SU-DHL-6 (cell line): Measurements from ENCODE around the gene MYH11.

Experiments
- H2AFZ ChIP-seq: fragments of 200-600 bp; sonication (generic); 2 replicates; pipeline ENCODE4 v1.6.1; 2014; ENCODE audit warnings: low read depth, mild to moderate bottlenecking, moderate library complexity, mixed read lengths, antibody characterized with exemption, low read length; ENCODE audit not compliant: severe bottlenecking
- H3F3A ChIP-seq: fragments of 200-600 bp; shearing (Covaris generic); 2 replicates; pipeline ENCODE4 v1.6.0; 2016; ENCODE audit warnings: antibody characterized with exemption, mild to moderate bottlenecking; ENCODE audit not compliant: insufficient read depth
- H3K27ac ChIP-seq: fragments of 200-600 bp; sonication (generic); 2 replicates; pipeline ENCODE4 v1.5.1; 2016; ENCODE audit warnings: low read depth, mild to moderate bottlenecking, low read length, moderate library complexity, mixed read lengths
- H3K27me3 ChIP-seq: fragments of 200-600 bp; sonication (generic), shearing (Covaris generic); 2 replicates; pipeline ENCODE4 v1.6.0; 2014; ENCODE audit warnings: mild to moderate bottlenecking, low read length
- H3K36me3 ChIP-seq: fragments of 200-600 bp; sonication (generic); 2 replicates; pipeline ENCODE4 v1.6.1; 2014; ENCODE audit warnings: mild to moderate bottlenecking, low read length, mixed read lengths
- H3K4me2 ChIP-seq: fragments of 300-600, 200-600 bp; shearing (Covaris generic), sonication (generic); 2 replicates; pipeline ENCODE4 v1.6.0; 2014; ENCODE audit warnings: low read length, low read depth, mild to moderate bottlenecking; ENCODE audit not compliant: poor library complexity, severe bottlenecking
- H3K4me3 ChIP-seq: fragments of 200-600 bp; sonication (generic); 2 replicates; pipeline ENCODE4 v1.5.1; 2014; ENCODE audit warnings: antibody characterized with exemption, low read length, mild to moderate bottlenecking, mixed read lengths; ENCODE audit not compliant: insufficient read depth, poor library complexity, severe bottlenecking
- H3K79me2 ChIP-seq: fragments of 200-600 bp; sonication (generic); 2 replicates; pipeline ENCODE4 v1.6.1; 2014; ENCODE audit warnings: mild to moderate bottlenecking, low read length, moderate library complexity; ENCODE audit not compliant: insufficient read depth
- H3K9ac ChIP-seq: fragments of 200-600 bp; sonication (generic); 2 replicates; pipeline ENCODE4 v1.7.0; 2014; ENCODE audit warnings: mild to moderate bottlenecking, low read length
- H3K9me2 ChIP-seq: fragments of 200-600 bp; sonication (generic); replicated peaks from 2 replicates; pipeline ENCODE4 v1.6.1; 2014; ENCODE audit warnings: low read length; ENCODE audit not compliant: insufficient read depth
- H3K9me3 ChIP-seq: fragments of 200-600 bp; sonication (generic); 2 replicates; pipeline ENCODE4 v1.6.1; 2014; ENCODE audit warnings: low read length, mixed read lengths; ENCODE audit not compliant: insufficient read depth
- H4K20me1 ChIP-seq: fragments of 200-600 bp; sonication (generic); 2 replicates; pipeline ENCODE4 v1.6.1; 2014; ENCODE audit warnings: low read depth, mild to moderate bottlenecking, antibody characterized with exemption, low read length, moderate library complexity, mixed read lengths
- EZH2phosphoT487 ChIP-seq: fragments of 200-600 bp; sonication (generic), shearing (Covaris generic); conservative IDR thresholded peaks from 2 replicates; pipeline ENCODE4 v1.6.1; 2018; ENCODE audit warnings: mild to moderate bottlenecking, antibody characterized with exemption, low read length, moderate library complexity, mixed read lengths
- TF ChIP-seq, protein P1 (sequence below): fragments of 200-600 bp; sonication (generic); IDR thresholded peaks from one replicate; pipeline ENCODE4 v1.5.1; 2017; ENCODE audit warnings: antibody characterized with exemption, mild to moderate bottlenecking, low read length, moderate library complexity; ENCODE audit not compliant: insufficient read depth, poor library complexity, severe bottlenecking

Gene MYH11

DNA sequence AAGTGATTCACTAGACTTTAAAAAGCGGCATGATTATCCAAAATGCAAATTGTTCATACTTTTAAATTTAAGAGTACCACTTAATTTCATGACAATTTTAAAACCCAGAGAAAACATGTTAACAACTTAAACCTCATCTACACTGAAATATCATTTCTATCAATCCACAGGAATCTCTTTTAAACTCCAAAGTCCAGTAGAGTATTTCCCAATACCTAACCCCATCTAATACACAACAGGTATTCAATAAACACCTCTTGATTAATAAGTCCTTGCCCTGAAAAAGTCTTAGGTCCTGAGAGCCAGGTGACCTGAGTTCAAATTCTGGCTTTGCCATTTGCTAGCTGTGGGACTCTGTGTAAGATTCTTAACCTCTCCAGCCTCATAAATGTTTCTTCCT, 16.9 kb upstream of the MYH11 start:
- Histone ChIP-seq H3K9me2 (no peaks in the 10 kb centered on the region), H4K20me1 (no peaks in the 10 kb centered on the region), H3K9me3 (no peaks in the 10 kb centered on the region), H3K79me2 (no peaks in the 10 kb centered on the region), H3K9ac (no peak overlapping the region), H3K36me3 (peaks cover 6% of the 10 kb centered on the region; the same call in 1 of the 2 replicates), H3K4me3 (no peak overlapping the region), H3K27me3 (no peaks in the 10 kb centered on the region), H3F3A (0 out of 2 replicates have a peak, but pooled peaks cover 3% of the 10 kb centered on the region), H3K4me2 (no peak overlapping the region), H3K27ac (no peak overlapping the region), H2AFZ (no peak overlapping the region)
- TF ChIP-seq, protein P1, sequence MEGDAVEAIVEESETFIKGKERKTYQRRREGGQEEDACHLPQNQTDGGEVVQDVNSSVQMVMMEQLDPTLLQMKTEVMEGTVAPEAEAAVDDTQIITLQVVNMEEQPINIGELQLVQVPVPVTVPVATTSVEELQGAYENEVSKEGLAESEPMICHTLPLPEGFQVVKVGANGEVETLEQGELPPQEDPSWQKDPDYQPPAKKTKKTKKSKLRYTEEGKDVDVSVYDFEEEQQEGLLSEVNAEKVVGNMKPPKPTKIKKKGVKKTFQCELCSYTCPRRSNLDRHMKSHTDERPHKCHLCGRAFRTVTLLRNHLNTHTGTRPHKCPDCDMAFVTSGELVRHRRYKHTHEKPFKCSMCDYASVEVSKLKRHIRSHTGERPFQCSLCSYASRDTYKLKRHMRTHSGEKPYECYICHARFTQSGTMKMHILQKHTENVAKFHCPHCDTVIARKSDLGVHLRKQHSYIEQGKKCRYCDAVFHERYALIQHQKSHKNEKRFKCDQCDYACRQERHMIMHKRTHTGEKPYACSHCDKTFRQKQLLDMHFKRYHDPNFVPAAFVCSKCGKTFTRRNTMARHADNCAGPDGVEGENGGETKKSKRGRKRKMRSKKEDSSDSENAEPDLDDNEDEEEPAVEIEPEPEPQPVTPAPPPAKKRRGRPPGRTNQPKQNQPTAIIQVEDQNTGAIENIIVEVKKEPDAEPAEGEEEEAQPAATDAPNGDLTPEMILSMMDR: no peak
- TF ChIP-seq EZH2phosphoT487: no peak

DNA sequence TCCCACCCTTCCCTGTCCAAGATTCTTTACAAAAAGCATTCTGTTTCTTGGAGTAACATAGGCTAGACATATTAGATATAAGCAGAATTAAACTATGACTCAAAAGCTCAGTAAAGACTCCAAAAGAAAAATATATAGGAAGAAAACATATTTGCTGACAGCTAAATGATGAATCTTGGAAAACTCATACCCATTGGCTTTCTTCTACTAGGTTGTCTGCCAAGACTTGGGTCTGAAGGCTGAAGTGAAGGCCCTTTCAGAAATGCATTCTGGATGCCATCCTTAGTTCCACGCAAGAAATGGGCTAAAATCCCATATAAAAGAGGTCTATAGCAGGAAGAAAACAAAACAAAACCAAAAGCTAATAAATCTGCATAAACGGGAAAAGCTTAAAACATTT, 16.5 kb upstream of the MYH11 start:
- H3K79me2 ChIP-seq: no peaks in the 10 kb centered on the region
- no peaks in the 10 kb centered on the region for H4K20me1 ChIP-seq
- no peaks in the 10 kb centered on the region for H3K9me3 ChIP-seq
- no peak for TF ChIP-seq EZH2phosphoT487
- TF ChIP-seq, protein P1: no peak
- no peak overlapping the region for H3K4me3 ChIP-seq
- no peaks in the 10 kb centered on the region for H3K9me2 ChIP-seq
- no peak overlapping the region for H3K27ac ChIP-seq
- H3K27me3 ChIP-seq: no peaks in the 10 kb centered on the region
- no peak overlapping the region for H2AFZ ChIP-seq
- peaks cover 6% of the 10 kb centered on the region; the same call in 1 of the 2 replicates for H3K36me3 ChIP-seq
- 0 out of 2 replicates have a peak, but pooled peaks cover 6% of the 10 kb centered on the region for H3F3A ChIP-seq
- H3K9ac ChIP-seq: no peak overlapping the region
- H3K4me2 ChIP-seq: no peak overlapping the region

DNA sequence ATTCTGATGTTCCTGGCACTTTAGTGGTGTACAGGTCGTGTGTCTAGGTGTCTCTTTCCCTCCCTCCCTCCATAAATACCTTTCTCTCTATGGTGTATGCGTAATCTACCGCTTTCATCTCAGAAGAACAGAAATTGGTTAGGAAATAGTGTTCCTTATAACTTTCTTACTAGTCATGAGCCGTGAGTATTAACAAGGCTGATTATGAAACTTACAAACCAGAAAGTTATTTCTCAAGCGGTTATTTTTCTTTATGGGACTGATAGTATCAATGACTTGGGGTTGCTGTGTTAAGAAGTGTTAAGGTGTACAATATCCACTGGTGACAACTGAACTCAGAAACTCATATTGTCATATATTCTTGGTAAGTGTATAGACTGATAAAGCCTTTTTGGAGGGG, 13.2 kb upstream of the MYH11 start:
- Histone ChIP-seq H3K4me3 (no peak overlapping the region), H3K36me3 (peaks cover 6% of the 10 kb centered on the region; the same call in 1 of the 2 replicates), H4K20me1 (no peaks in the 10 kb centered on the region), H2AFZ (no peak overlapping the region), H3K79me2 (no peaks in the 10 kb centered on the region), H3K9me3 (no peaks in the 10 kb centered on the region), H3K27ac (no peak overlapping the region), H3K27me3 (no peaks in the 10 kb centered on the region), H3K9ac (no peak overlapping the region), H3K9me2 (no peaks in the 10 kb centered on the region), H3F3A (0 out of 2 replicates have a peak, but pooled peaks cover 6% of the 10 kb centered on the region), H3K4me2 (no peak overlapping the region)
- TF ChIP-seq EZH2phosphoT487: no peak
- TF ChIP-seq, protein P1: no peak

DNA sequence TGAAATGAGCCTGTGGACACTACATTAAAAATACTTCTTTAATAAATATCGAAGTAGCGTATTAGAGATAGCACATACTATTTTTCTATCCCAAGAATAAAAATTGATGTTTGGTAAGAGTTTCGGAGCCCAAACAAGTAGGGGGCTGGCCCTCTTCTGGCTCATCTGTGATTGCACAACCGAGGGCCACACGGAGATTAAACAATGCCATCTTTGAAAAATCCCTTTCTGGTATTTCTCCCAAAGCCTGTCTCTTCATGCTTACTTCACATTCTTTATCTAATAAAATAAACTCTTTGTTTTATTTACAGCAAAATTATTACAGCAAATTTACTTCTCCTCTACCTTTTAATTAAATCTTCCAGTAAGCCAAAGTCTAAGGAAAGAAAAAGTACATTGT, 9.6 kb upstream of the MYH11 start:
- no peak for TF ChIP-seq EZH2phosphoT487
- TF ChIP-seq, protein P1: no peak
- Histone ChIP-seq H2AFZ (no peak overlapping the region), H3K79me2 (no peaks in the 10 kb centered on the region), H3K27ac (no peak overlapping the region), H3K9ac (no peak overlapping the region), H4K20me1 (no peaks in the 10 kb centered on the region), H3K4me3 (no peak overlapping the region), H3K4me2 (no peak overlapping the region), H3K27me3 (no peaks in the 10 kb centered on the region), H3F3A (0 out of 2 replicates have a peak, but pooled peaks cover 6% of the 10 kb centered on the region), H3K9me2 (no peaks in the 10 kb centered on the region), H3K9me3 (no peaks in the 10 kb centered on the region), H3K36me3 (peaks cover 3% of the 10 kb centered on the region; the same call in 1 of the 2 replicates)
